Duodenal mucosa (tissue), 2 donors: ENCODE measurements around the gene SCP2.
"Not testable (repeated sequence)": the region's sequence is repeated elsewhere in the genome, so short reads cannot be mapped to it uniquely, and the experiment has no call there.

Source experiments
- H3K27ac ChIP-seq: one replicate; pipeline ENCODE4 v1.7.0; 2013; ENCODE audit warnings: low read depth, low read length
- H3K27me3 ChIP-seq, 2 donors: one replicate each; pipeline ENCODE4 v1.7.0; 2013; ENCODE audit warnings: low read length in 2 of 2, control low read depth in 1 of 2; ENCODE audit not compliant: insufficient read depth in 2 of 2, control insufficient read depth in 1 of 2
- H3K36me3 ChIP-seq, 2 donors: one replicate each; pipeline ENCODE4 v1.7.0; 2013; ENCODE audit warnings: low read length in 2 of 2, control low read depth in 1 of 2; ENCODE audit not compliant: insufficient read depth in 2 of 2, control insufficient read depth in 1 of 2
- H3K4me1 ChIP-seq, 2 donors: one replicate each; pipeline ENCODE4 v1.7.0; 2013; ENCODE audit warnings: low read length in 2 of 2, control low read depth in 1 of 2; ENCODE audit not compliant: insufficient read depth in 2 of 2, control insufficient read depth in 1 of 2
- H3K4me3 ChIP-seq, 2 donors: one replicate each; pipeline ENCODE4 v1.7.0; 2013; ENCODE audit warnings: low read length in 2 of 2, low read depth in 1 of 2
- H3K9ac ChIP-seq, 2 donors: one replicate each; pipeline ENCODE4 v1.7.0; 2013; ENCODE audit warnings: low read length in 2 of 2, low read depth in 1 of 2
- H3K9me3 ChIP-seq, 2 donors: one replicate each; pipeline ENCODE4 v1.7.0; 2013; ENCODE audit warnings: low read length in 2 of 2, control low read depth in 1 of 2; ENCODE audit not compliant: control insufficient read depth in 1 of 2

The SCP2 gene

DNA sequence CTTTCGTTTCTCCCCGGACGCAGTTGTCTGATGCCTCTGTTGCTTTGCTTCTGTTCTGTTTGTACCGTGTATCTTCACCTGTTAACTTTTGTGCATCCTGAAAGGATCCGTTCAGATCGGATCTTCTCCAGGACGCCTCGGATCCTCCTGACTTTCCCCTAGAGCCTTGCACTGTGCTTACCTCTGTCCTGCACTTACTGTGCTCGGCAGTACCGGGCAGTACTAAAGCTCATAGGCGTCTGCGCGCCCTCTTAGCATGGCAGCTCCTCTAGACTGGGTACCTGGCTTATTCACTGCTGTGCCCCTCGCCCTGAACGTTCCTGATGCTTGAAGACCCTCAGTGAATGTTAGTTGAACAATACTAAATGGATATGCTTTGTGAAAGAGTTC is 934 bp downstream of the SCP2 start:
- peak overlapping the region; percentile 76 to 79 for H3K4me3 ChIP-seq
- H3K36me3 ChIP-seq: no peaks in the 10 kb centered on the region
- peaks cover 12 to 18% of the 10 kb centered on the region in 2 donors for H3K4me1 ChIP-seq
- H3K27me3 ChIP-seq: no peaks in the 10 kb centered on the region
- no peaks in the 10 kb centered on the region for H3K9me3 ChIP-seq
- H3K9ac ChIP-seq: peak overlapping the region; percentile 72 to 86
- no peak overlapping the region for H3K27ac ChIP-seq

DNA sequence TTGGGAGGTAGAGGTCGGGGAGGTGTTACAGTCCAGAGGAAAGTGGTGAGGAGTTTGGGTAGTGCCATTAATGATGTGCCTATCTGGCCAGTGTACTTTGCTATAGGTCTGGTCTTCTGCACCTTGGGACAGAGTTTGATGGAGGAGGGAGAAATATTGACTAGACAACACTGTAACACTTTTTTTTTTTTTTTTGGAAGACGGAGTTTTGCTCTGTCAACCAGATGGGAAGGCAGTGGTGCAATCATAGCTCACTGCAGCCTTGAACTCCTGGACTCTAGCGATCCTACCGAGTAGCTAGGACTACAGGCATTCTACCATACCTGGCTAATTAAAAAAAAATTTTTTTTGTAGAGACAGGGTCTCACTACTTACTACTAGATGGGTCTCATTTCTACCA is 1.9 kb downstream of the SCP2 start:
- Histone ChIP-seq H3K4me3 (no peak overlapping the region), H3K27ac (no peak overlapping the region), H3K9me3 (no peaks in the 10 kb centered on the region), H3K27me3 (no peaks in the 10 kb centered on the region), H3K9ac (no peak overlapping the region), H3K4me1 (peaks cover 12 to 18% of the 10 kb centered on the region in 2 donors), H3K36me3 (no peaks in the 10 kb centered on the region)

DNA sequence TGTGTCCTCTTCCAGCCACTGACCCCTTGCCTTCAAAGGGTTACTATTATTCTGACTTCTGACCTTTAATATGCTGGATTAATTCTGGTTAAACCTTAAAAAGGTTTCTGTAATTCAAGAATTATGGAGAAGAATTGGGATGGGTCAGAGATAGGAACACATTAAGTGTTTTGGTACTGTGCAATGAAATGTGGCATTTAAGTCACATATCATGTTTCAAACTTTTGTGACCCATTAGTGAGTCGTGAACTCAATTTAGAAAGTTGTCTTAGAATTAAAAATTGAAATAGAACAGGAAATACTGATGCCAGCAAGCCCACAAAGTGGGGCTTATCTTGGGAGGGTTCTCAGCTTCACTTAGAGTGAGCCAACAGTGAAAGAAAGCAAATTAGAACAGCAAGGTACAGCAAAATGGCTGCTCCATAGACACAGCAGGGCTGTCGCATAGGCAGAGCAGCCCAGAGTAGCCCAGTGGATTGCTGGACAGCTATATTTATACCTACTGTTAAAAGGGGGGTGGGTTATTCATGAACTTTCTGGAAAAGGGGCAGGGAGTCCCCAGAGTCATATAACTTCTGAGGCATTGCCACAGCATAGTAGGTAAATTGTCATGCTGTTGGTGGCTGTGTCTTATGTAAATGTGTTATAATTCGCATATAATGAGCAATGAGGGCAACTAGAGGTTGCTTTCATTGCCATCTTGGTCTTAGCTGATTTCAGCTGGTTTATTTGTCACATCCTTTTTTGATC is 10.5 kb downstream of the SCP2 start:
- H3K36me3 ChIP-seq: peaks cover 0 to 6% of the 10 kb centered on the region in 2 donors
- H3K9ac ChIP-seq: no peak overlapping the region
- no peaks in the 10 kb centered on the region for H3K9me3 ChIP-seq
- H3K4me1 ChIP-seq: no peaks in the 10 kb centered on the region
- no peak overlapping the region for H3K27ac ChIP-seq
- H3K4me3 ChIP-seq: no peak overlapping the region
- no peaks in the 10 kb centered on the region for H3K27me3 ChIP-seq

DNA sequence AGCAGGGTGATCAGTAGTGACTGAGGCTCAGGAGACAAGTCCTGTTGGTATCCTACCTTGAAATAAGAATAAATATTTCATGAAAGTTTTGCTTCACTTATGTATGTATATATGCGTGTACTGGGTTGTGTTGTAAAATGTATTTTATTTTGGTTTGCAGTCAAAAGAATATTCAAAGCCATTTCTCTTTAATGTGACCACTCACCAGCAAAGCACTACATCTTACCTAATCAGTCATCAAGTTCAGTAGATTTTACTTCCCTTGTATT is 11.0 kb downstream of the SCP2 start:
- Histone ChIP-seq H3K36me3 (peaks cover 0 to 6% of the 10 kb centered on the region in 2 donors), H3K4me1 (no peaks in the 10 kb centered on the region), H3K4me3 (no peak overlapping the region), H3K9me3 (no peaks in the 10 kb centered on the region), H3K27ac (no peak overlapping the region), H3K9ac (no peak overlapping the region), H3K27me3 (no peaks in the 10 kb centered on the region)

DNA sequence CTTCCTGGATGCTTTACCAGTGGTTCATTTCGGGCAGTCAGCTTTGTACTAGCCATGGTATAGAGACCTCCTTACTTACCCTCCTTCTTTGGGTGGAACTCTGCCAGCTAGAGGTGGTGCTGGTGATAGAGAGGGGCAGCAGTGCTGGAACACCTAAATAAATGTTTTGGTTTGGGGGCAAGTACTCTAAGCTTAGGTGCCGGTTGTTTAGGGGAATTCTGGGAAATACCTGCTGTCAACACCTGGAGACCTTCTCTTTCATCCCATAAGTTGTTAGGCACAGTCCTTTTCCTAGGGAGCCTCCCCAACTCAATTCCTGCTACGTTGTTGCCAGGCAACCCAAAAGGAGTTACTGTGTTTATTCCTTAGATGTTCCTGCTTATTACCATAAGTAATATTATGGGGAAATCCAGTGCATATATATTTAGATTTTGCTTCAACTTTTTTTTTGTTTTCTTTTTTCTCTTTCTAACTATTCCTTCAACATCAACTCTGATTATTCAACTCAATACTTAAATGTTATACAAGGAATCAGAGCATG is 16.9 kb downstream of the SCP2 start:
- Histone ChIP-seq H3K36me3 (peaks cover 0 to 6% of the 10 kb centered on the region in 2 donors), H3K27me3 (no peaks in the 10 kb centered on the region), H3K4me1 (no peaks in the 10 kb centered on the region), H3K9me3 (no peaks in the 10 kb centered on the region), H3K4me3 (no peak overlapping the region), H3K9ac (no peak overlapping the region), H3K27ac (no peak overlapping the region)

DNA sequence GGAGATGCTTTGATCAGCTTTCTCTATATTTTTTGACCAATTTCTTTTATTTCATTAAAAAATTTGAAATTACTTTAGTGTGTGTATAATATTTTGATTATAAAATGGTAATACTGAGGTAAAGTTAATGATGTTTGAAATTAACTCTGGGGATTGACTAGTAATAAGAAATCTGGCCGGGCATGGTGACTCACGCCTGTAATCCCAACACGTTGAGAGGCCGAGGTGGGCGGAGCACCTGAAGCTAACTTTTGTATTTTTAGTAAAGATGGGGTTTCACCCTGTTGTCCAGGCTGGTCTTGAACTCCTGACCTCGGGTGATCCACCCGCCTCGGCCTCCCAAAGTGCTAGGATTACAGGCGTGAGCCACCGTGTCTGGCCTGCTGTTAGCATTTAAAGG is 17.5 kb downstream of the SCP2 start:
- Histone ChIP-seq H3K4me3 (no peak overlapping the region), H3K27me3 (no peaks in the 10 kb centered on the region), H3K27ac (no peak overlapping the region), H3K9me3 (no peaks in the 10 kb centered on the region), H3K4me1 (no peaks in the 10 kb centered on the region), H3K36me3 (peaks cover 4 to 6% of the 10 kb centered on the region in 2 donors), H3K9ac (no peak overlapping the region)

DNA sequence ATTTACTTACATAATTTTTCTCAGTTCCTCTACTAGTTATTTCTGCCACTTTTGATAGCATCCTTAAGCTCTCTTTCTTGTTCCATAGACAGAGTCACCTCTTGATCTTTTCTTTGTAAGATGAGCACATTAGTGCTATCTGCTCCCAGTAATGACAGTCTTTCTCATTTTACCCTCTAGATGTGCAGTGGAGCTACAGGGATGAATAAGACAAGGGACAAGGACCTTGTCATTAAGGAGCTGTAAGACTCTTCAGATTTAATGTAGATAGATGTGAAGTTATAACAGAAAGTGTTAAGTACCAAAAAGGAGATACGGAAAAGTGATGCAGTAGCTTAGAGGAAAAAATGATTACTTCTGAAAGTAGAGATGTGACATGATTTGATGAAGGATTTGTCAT is 20.4 kb downstream of the SCP2 start:
- peaks cover 0 to 12% of the 10 kb centered on the region in 2 donors for H3K36me3 ChIP-seq
- H3K27me3 ChIP-seq: no peaks in the 10 kb centered on the region
- H3K9ac ChIP-seq: no peak overlapping the region
- H3K27ac ChIP-seq: no peak overlapping the region
- no peaks in the 10 kb centered on the region for H3K9me3 ChIP-seq
- no peak overlapping the region for H3K4me3 ChIP-seq
- no peaks in the 10 kb centered on the region for H3K4me1 ChIP-seq

DNA sequence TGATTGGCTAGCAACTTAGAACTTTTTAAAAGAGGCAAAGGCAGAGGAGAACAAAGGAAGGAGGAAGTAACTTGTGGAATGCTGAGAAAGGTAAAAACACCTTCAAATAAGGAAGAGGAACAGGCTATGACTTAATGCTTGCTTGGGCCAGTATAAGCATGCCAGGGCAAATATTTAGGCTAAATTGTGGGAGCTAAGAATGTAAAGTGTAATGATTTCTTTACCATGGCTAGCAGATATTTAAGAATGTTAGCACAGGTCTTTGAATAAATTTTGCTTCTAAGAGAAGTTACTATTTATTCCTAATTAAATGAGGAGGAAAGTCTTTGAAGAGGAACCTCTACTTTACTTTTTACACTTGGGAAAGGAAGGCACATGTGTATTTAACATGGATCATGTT is 22.5 kb downstream of the SCP2 start:
- not testable (repeated sequence) for H3K4me1 ChIP-seq, H3K27me3 ChIP-seq, H3K27ac ChIP-seq, H3K9me3 ChIP-seq, H3K9ac ChIP-seq, H3K4me3 ChIP-seq
- peaks cover 0 to 19% of the 10 kb centered on the region in 2 donors for H3K36me3 ChIP-seq

DNA sequence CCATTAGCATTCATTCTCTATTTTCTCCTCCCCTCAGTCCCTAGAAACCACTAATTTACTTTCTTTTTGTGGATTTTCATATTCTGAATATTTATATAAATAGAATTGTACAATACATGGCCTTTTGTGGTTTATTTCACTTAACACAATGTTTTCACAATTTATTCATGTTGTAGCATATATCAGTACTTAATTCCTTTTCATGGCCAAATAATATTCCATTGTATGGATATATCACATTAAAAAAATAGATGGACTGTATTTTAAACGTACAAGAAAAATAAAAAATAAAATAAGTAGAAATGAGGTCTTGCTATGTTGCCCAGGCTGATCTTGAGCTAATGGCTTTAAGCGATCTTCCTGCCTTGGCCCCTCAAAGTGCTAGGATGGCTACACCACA is 25.0 kb downstream of the SCP2 start:
- Histone ChIP-seq H3K4me1 (peaks cover 0 to 8% of the 10 kb centered on the region in 2 donors), H3K36me3 (peaks cover 0 to 19% of the 10 kb centered on the region in 2 donors), H3K9me3 (no peaks in the 10 kb centered on the region), H3K9ac (no peak overlapping the region), H3K27ac (no peak overlapping the region), H3K27me3 (no peaks in the 10 kb centered on the region), H3K4me3 (no peak overlapping the region)

DNA sequence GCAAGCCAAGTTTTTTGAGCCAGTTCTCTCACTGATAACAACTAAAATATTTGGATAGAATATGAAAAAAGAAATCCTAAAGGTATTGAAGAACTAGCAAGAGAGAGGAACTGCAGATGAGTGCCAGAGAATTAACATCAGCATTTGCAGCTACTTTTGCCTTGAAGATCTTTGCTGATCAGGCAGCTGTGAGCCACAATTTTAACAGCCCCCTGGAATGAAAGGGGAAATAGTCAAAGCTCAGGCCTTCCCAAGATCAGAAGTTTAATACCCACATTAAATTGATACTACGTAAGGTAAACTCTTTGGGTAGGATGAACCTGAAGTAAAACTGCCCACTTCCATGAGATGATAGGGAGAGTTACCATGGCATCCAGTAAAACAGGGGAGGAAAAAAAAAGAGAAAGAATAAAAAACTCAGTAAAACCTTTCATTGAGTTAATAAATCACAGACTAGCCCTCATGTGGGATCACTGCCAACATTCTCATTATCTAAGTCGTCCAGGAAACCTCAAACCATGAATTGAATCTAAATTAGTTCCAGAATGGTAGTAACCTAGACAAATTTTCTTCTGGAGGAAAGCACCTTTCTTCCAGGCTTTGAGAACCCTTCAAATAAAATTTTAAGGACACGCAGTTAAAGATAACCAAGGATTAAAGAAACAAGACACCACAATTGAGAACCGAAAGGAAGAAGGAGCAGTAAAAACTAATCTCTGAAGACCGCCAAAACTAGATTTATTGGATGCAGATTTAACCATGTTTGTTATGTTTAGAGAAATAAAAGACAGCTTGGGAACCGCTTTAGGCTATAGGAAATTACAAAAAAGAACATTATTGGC is 28.3 kb downstream of the SCP2 start:
- H3K4me3 ChIP-seq: no peak overlapping the region
- peaks cover 0 to 8% of the 10 kb centered on the region in 2 donors for H3K4me1 ChIP-seq
- H3K9me3 ChIP-seq: no peaks in the 10 kb centered on the region
- no peak overlapping the region for H3K9ac ChIP-seq
- H3K27me3 ChIP-seq: no peaks in the 10 kb centered on the region
- no peak overlapping the region for H3K27ac ChIP-seq
- peaks cover 0 to 19% of the 10 kb centered on the region in 2 donors for H3K36me3 ChIP-seq
